Osteoblast (primary cell): ENCODE data around the gene ALCAM. TPM values are rescaled to one million over a fixed set of nuclear protein-coding genes. Genes with fewer than 3 reads are reported as not detected.

ENCODE experiments used
- DNase-seq: peaks from one replicate; pipeline ENCODE4 v3.0.0; 2011; ENCODE audit warnings: low spot score, mixed read lengths; ENCODE audit not compliant: insufficient read length; ENCODE audit errors: missing footprints
- H2AFZ ChIP-seq: 2 replicates; pipeline ENCODE4 v1.6.0; 2011; ENCODE audit warnings: mild to moderate bottlenecking, low read length
- H3K27ac ChIP-seq: 2 replicates; pipeline ENCODE4 v1.5.1; 2011; ENCODE audit warnings: mild to moderate bottlenecking, low read depth, low read length, moderate library complexity
- H3K27me3 ChIP-seq: 2 replicates; pipeline ENCODE4 v1.6.0; 2012; ENCODE audit warnings: mild to moderate bottlenecking, control low read depth, inconsistent platforms, low read length, moderate library complexity; ENCODE audit not compliant: insufficient read depth
- H3K36me3 ChIP-seq: 2 replicates; pipeline ENCODE4 v1.5.1; 2011; ENCODE audit warnings: mild to moderate bottlenecking, low read length, control low read depth, moderate library complexity; ENCODE audit not compliant: insufficient read depth
- H3K4me1 ChIP-seq: 2 replicates; pipeline ENCODE4 v1.5.1; 2011; ENCODE audit warnings: mild to moderate bottlenecking, low read length, control low read depth, moderate library complexity; ENCODE audit not compliant: insufficient read depth
- H3K4me2 ChIP-seq: 2 replicates; pipeline ENCODE4 v1.6.0; 2011; ENCODE audit warnings: mild to moderate bottlenecking, low read length; ENCODE audit not compliant: insufficient read depth
- H3K4me3 ChIP-seq: fragments of 200-600 bp; sonication (generic); 3 replicates; pipeline ENCODE4 v1.5.1; 2012; ENCODE audit warnings: mild to moderate bottlenecking, low read length, inconsistent platforms; ENCODE audit not compliant: insufficient read depth
- H3K79me2 ChIP-seq: 2 replicates; pipeline ENCODE4 v1.6.0; 2012; ENCODE audit warnings: mild to moderate bottlenecking, low read length, control low read depth, inconsistent platforms; ENCODE audit not compliant: insufficient read depth
- H3K9me3 ChIP-seq: 2 replicates; pipeline ENCODE4 v1.5.1; 2011; ENCODE audit warnings: low read depth, low read length, control low read depth
- H4K20me1 ChIP-seq: 2 replicates; pipeline ENCODE4 v1.6.0; 2012; ENCODE audit warnings: mild to moderate bottlenecking, low read length, control low read depth; ENCODE audit not compliant: insufficient read depth
- CTCF ChIP-seq: IDR thresholded peaks from 2 replicates; pipeline ENCODE4 v1.5.1; 2011; ENCODE audit warnings: mild to moderate bottlenecking, low read depth, low read length, moderate library complexity; ENCODE audit errors: extremely low read depth
- total RNA-seq: library from RNA; depleted of rRNA; stranded (reverse); fragments of >200 nt; gene quantifications from 2 replicates; pipeline ENCODE4 v1.2.3, GENCODE V29; 2012

ALCAM gene
- total RNA-seq, 1 donor = 178 TPM

GRCh38 chr3:105545051-105545450, 178.3 kb downstream of the ALCAM start:
- H3K4me3 ChIP-seq = no peak overlapping the region
- H3K9me3 ChIP-seq = no peaks in the 10 kb centered on the region
- no peaks in the 10 kb centered on the region for H3K27me3 ChIP-seq
- H3K4me1 ChIP-seq = no peaks in the 10 kb centered on the region
- no peaks in the 10 kb centered on the region for H4K20me1 ChIP-seq
- H3K27ac ChIP-seq = no peak overlapping the region
- no peak for DNase-seq
- peaks cover 79% of the 10 kb centered on the region for H3K36me3 ChIP-seq
- no peak for TF ChIP-seq CTCF
- H3K4me2 ChIP-seq = no peak overlapping the region
- H2AFZ ChIP-seq = no peak overlapping the region
- H3K79me2 ChIP-seq = no peaks in the 10 kb centered on the region

- Histone ChIP-seq H2AFZ (no peak overlapping the region), H3K4me3 (no peak overlapping the region), H3K36me3 (peaks cover 59% of the 10 kb centered on the region), H3K9me3 (no peaks in the 10 kb centered on the region), H4K20me1 (no peaks in the 10 kb centered on the region), H3K27me3 (no peaks in the 10 kb centered on the region), H3K4me2 (no peak overlapping the region), H3K4me1 (no peaks in the 10 kb centered on the region), H3K79me2 (no peaks in the 10 kb centered on the region), H3K27ac (peak overlapping the region; percentile 3)
- TF ChIP-seq CTCF = no peak
- no peak for DNase-seq
Observed at GRCh38 chr3:105553851-105554250, 187.1 kb downstream of the ALCAM start.

- H3K4me3 ChIP-seq = no peak overlapping the region
- peaks cover 54% of the 10 kb centered on the region for H3K36me3 ChIP-seq
- no peak overlapping the region for H3K27ac ChIP-seq
- no peaks in the 10 kb centered on the region for H3K4me1 ChIP-seq
- H3K27me3 ChIP-seq = no peaks in the 10 kb centered on the region
- H3K9me3 ChIP-seq = no peaks in the 10 kb centered on the region
- no peaks in the 10 kb centered on the region for H3K79me2 ChIP-seq
- TF ChIP-seq CTCF = no peak
- no peaks in the 10 kb centered on the region for H4K20me1 ChIP-seq
- H3K4me2 ChIP-seq = no peak overlapping the region
- DNase-seq = no peak
- H2AFZ ChIP-seq = no peak overlapping the region
Observed at GRCh38 chr3:105555206-105555605, 188.5 kb downstream of the ALCAM start.

GRCh38 chr3:105559856-105560255, 193.1 kb downstream of the ALCAM start:
- H3K4me3 ChIP-seq = no peak overlapping the region
- no peaks in the 10 kb centered on the region for H3K79me2 ChIP-seq
- H2AFZ ChIP-seq = no peak overlapping the region
- no peak overlapping the region for H3K4me2 ChIP-seq
- no peak overlapping the region for H3K27ac ChIP-seq
- H3K36me3 ChIP-seq = peaks cover 20% of the 10 kb centered on the region
- no peaks in the 10 kb centered on the region for H3K27me3 ChIP-seq
- no peaks in the 10 kb centered on the region for H3K4me1 ChIP-seq
- no peaks in the 10 kb centered on the region for H3K9me3 ChIP-seq
- no peaks in the 10 kb centered on the region for H4K20me1 ChIP-seq
- DNase-seq = no peak
- TF ChIP-seq CTCF = no peak
